H1 (cell line): ENCODE results near the gene PMF1. TPM values are rescaled to one million over a fixed set of nuclear protein-coding genes. Genes with fewer than 3 reads are reported as not detected.

Experiments used
- ASH2L ChIP-seq: fragments of 200-600, 300-600 bp; sonication (generic); IDR thresholded peaks from one replicate; pipeline ENCODE4 v1.7.1; 2017; ENCODE audit warnings: low read length
- ATF3 ChIP-seq: IDR thresholded peaks from 2 replicates; pipeline ENCODE4 v1.6.1; 2011; ENCODE audit warnings: low read depth, mild to moderate bottlenecking, low read length; ENCODE audit not compliant: insufficient read depth
- BACH1 ChIP-seq: IDR thresholded peaks from 2 replicates; pipeline ENCODE4 v1.6.1; 2012; ENCODE audit warnings: low read length, improper control_type of control experiment
- CEBPB ChIP-seq: IDR thresholded peaks from 2 replicates; pipeline ENCODE4 v1.6.1; 2012; ENCODE audit warnings: low read depth, low read length
- CHD1 ChIP-seq: IDR thresholded peaks from 2 replicates; pipeline ENCODE4 v1.6.1; 2012; ENCODE audit warnings: low read depth, low read length, improper control_type of control experiment
- CREB1 ChIP-seq: IDR thresholded peaks from 2 replicates; pipeline ENCODE4 v1.6.1; 2012; ENCODE audit warnings: inconsistent platforms
- CTCF ChIP-seq, 3 experiments: IDR thresholded peaks; 1 replicate in 2 of 3; 2 replicates in 1 of 3; pipeline versions ENCODE4 v1.5.1 to v1.6.1; 2011; ENCODE audit warnings: low read length in 3 of 3, mild to moderate bottlenecking in 3 of 3, inconsistent platforms in 2 of 3, low read depth in 1 of 3, moderate library complexity in 1 of 3; ENCODE audit not compliant: insufficient read depth in 1 of 3; ENCODE audit errors: control extremely low read depth in 1 of 3
- EP300 ChIP-seq, 2 experiments: IDR thresholded peaks; 1 replicate in 1 of 2; 2 replicates in 1 of 2; pipeline ENCODE4 v1.6.1; 2011 to 2012; ENCODE audit warnings: low read depth in 2 of 2, low read length in 2 of 2, mild to moderate bottlenecking in 2 of 2, borderline replicate concordance in 1 of 2, inconsistent platforms in 1 of 2, moderate library complexity in 1 of 2
- FOSL1 ChIP-seq: IDR thresholded peaks from 2 replicates; pipeline ENCODE4 v1.6.1; 2011; ENCODE audit warnings: mild to moderate bottlenecking, low read depth, low read length, moderate library complexity; ENCODE audit not compliant: insufficient read depth
- GABPA ChIP-seq: IDR thresholded peaks from 2 replicates; pipeline ENCODE4 v1.6.1; 2011; ENCODE audit warnings: mild to moderate bottlenecking, low read length, moderate library complexity, borderline replicate concordance; ENCODE audit not compliant: insufficient read depth
- JUN ChIP-seq: IDR thresholded peaks from 2 replicates; pipeline ENCODE4 v1.6.1; 2011; ENCODE audit warnings: low read depth, mild to moderate bottlenecking, improper control_type of control experiment, low read length
- KDM1A ChIP-seq: fragments of 200-600, 300-600 bp; sonication (generic); IDR thresholded peaks from 2 replicates; pipeline ENCODE4 v1.7.1; 2016; ENCODE audit warnings: mild to moderate bottlenecking, low read length, borderline replicate concordance
- KDM4A ChIP-seq: IDR thresholded peaks from one replicate; pipeline ENCODE4 v1.7.1; 2012; ENCODE audit warnings: low read depth, mild to moderate bottlenecking, moderate library complexity, low read length, inconsistent platforms; ENCODE audit not compliant: severe bottlenecking
- KDM5A ChIP-seq: fragments of 200-600 bp; IDR thresholded peaks from 2 replicates; pipeline ENCODE4 v1.7.1; 2012; ENCODE audit warnings: mild to moderate bottlenecking, low read length, inconsistent platforms, mixed read lengths
- NANOG ChIP-seq: IDR thresholded peaks from 2 replicates; pipeline ENCODE4 v1.6.1; 2011; ENCODE audit warnings: low read length, low read depth, mild to moderate bottlenecking, inconsistent platforms; ENCODE audit not compliant: insufficient read depth, poor library complexity, severe bottlenecking
- PHF8 ChIP-seq: fragments of 200-600 bp; sonication (generic); conservative IDR thresholded peaks from 2 replicates; pipeline ENCODE4 v1.7.1; 2012; ENCODE audit warnings: low read depth, mild to moderate bottlenecking, inconsistent platforms, low read length, moderate library complexity
- POLR2A ChIP-seq, 2 experiments: IDR thresholded peaks; 1 replicate in 1 of 2; 2 replicates in 1 of 2; pipeline ENCODE4 v1.6.1; 2011; ENCODE audit warnings: low read depth in 2 of 2, low read length in 2 of 2, mild to moderate bottlenecking in 2 of 2; ENCODE audit errors: control extremely low read depth in 1 of 2
- RAD21 ChIP-seq, 2 experiments: IDR thresholded peaks in 1 of 2; conservative IDR thresholded peaks in 1 of 2; 2 replicates each; pipeline ENCODE4 v1.6.1; 2011; ENCODE audit warnings: low read depth in 2 of 2, low read length in 2 of 2, improper control_type of control experiment in 1 of 2, inconsistent platforms in 1 of 2, mild to moderate bottlenecking in 1 of 2, moderate library complexity in 1 of 2
- SAP30 ChIP-seq: fragments of 300-600 bp; sonication (generic); IDR thresholded peaks from 2 replicates; pipeline ENCODE4 v1.7.1; 2012; ENCODE audit warnings: low read length, moderate library complexity, mild to moderate bottlenecking, inconsistent platforms; ENCODE audit not compliant: insufficient read depth, insufficient replicate concordance
- SIRT6 ChIP-seq: IDR thresholded peaks from one replicate; pipeline ENCODE4 v1.7.1; 2012; ENCODE audit warnings: low read length, inconsistent platforms
- polyA plus RNA-seq, 7 experiments: library from polyadenylated mRNA; depleted of rRNA in 3 of 7; stranded (reverse) in 5 of 7; unstranded in 2 of 7; fragments of >200 nt in 5 of 7; fragments of 200-250 nt in 2 of 7; gene quantifications; 1 replicate in 5 of 7; 2 replicates in 1 of 7; 4 replicates in 1 of 7; pipeline versions ENCODE4 v1.2.1 to v1.2.3, GENCODE V29; 2011 to 2013; ENCODE audit warnings: missing spikeins in 2 of 7, mixed read lengths in 2 of 7
- total RNA-seq: library from RNA; stranded (reverse); fragmentation: NEBNext Ultra II Directional; extraction: Animal tissue kit (Norgen Biotek cat#: 25700); gene quantifications from 2 replicates; pipeline ENCODE4 v1.2.1, GENCODE V29; 2021

The PMF1 gene
- total and polyA plus RNA-seq, 2 of the 8 experiments (the other 6 are each of a cell fraction or from before 2014, with no cell fraction given) = 113 to 296 TPM

DNA sequence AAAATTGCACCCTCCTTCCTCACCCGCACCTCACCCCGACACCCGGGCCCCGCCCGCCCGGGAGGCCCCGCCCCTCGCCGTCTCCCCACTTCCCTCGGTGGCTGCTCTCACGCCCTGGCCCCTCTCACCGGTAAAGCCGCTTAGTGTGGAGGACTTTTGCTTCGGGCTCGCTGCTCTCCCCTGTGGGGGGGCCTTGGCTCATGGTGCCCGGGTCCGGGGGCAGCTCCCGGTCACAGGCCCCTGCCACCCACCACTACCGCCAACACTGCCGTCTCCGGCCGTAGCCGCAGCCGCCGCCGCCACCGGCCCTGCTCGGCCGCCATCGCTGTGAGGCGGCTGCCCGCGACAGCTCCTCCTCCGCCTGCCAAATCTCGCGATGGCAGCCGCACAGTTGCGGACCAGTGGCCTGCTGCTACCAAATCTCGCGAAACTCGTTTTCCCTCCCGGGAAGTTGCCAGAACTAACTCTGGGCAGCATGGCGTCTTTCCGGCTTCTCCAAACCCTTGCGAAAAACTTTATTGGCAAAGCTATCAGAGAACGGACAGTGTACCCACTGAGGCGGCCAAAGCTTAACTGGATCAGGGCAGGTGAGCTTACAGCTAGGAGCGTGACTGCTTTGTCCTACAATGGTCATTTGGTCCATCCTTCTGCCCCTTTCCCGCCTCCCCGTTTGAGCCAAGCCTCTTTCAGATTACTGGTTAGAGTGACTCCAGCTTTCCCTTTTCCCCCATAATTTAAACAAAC is 69.8 kb downstream of the PMF1 start, which contains the start of gene SMG5 (continued):
- TF ChIP-seq CTCF (IDR thresholded peaks at IDR 0.05; ENCODE audit: control extremely low read depth in 1 of 3, insufficient read depth in 1 of 3, low read depth in 1 of 3, low read length in 3 of 3) (no peak), NANOG (peak; percentile 82), KDM1A (no peak), CEBPB (no peak), JUN (no peak), SAP30 (peak; percentile 19), CREB1 (peak; percentile 76), KDM5A (peak; percentile 76), CHD1 (no peak), KDM4A (peak; percentile 98), FOSL1 (no peak), EP300 (IDR thresholded peaks at IDR 0.05; ENCODE audit: borderline replicate concordance in 1 of 2, low read depth in 2 of 2, low read length in 2 of 2) (peak in 1 of 2 experiments; percentile 77; a peak in 1 of 3 replicates), GABPA (peak; percentile 62; the same call in 1 of the 2 replicates), POLR2A (IDR thresholded peaks at IDR 0.05; ENCODE audit: control extremely low read depth in 1 of 2, low read depth in 2 of 2, low read length in 2 of 2) (peak; percentile 98 to 99), ATF3 (peak; percentile 45; the same call in 1 of the 2 replicates), ASH2L (peak; percentile 64), RAD21 (IDR thresholded peaks at IDR 0.05 in 1 of 2, conservative IDR thresholded peaks at IDR 0.05 in 1 of 2; ENCODE audit: low read depth in 2 of 2, low read length in 2 of 2) (no peak), PHF8 (peak; percentile 100), SIRT6 (no peak), BACH1 (peak; percentile 44; the same call in 1 of the 2 replicates)
